Neutrophil (primary cell): ENCODE results near the gene PRLH.

Source experiments
- H3K27ac ChIP-seq: fragments of 200-600 bp; sonication (generic); 2 replicates; pipeline ENCODE4 v1.5.1; 2016; ENCODE audit warnings: mild to moderate bottlenecking, moderate library complexity
- H3K27me3 ChIP-seq: fragments of 200-600 bp; sonication (generic); 2 replicates; pipeline ENCODE4 v1.6.0; 2016; ENCODE audit warnings: mild to moderate bottlenecking
- H3K36me3 ChIP-seq: fragments of 200-600 bp; sonication (generic); 2 replicates; pipeline ENCODE4 v1.5.1; 2017
- H3K4me1 ChIP-seq, 2 experiments: fragments of 200-600 bp in 1 of 2; sonication (generic) in 1 of 2; 1 replicate in 1 of 2; 2 replicates in 1 of 2; pipeline versions ENCODE4 v1.5.1 to v1.6.1; 2013 to 2016; ENCODE audit warnings: low read depth in 1 of 2, low read length in 1 of 2, mild to moderate bottlenecking in 1 of 2, moderate library complexity in 1 of 2; ENCODE audit not compliant: control insufficient read depth in 1 of 2, insufficient read depth in 1 of 2
- H3K4me3 ChIP-seq, 2 experiments: fragments of 200-600 bp in 1 of 2; sonication (generic) in 1 of 2; 1 replicate in 1 of 2; 2 replicates in 1 of 2; pipeline ENCODE4 v1.5.1; 2013 to 2016; ENCODE audit warnings: low read depth in 1 of 2, low read length in 1 of 2, mild to moderate bottlenecking in 1 of 2, moderate library complexity in 1 of 2
- H3K9me3 ChIP-seq: fragments of 200-600 bp; sonication (generic); 2 replicates; pipeline ENCODE4 v1.5.1; 2016
- TF ChIP-seq, protein P1 (sequence below): fragments of 200-600 bp; sonication (generic); IDR thresholded peaks from 2 replicates; pipeline ENCODE4 v1.5.1; 2016; ENCODE audit warnings: antibody characterized with exemption

Gene PRLH

DNA sequence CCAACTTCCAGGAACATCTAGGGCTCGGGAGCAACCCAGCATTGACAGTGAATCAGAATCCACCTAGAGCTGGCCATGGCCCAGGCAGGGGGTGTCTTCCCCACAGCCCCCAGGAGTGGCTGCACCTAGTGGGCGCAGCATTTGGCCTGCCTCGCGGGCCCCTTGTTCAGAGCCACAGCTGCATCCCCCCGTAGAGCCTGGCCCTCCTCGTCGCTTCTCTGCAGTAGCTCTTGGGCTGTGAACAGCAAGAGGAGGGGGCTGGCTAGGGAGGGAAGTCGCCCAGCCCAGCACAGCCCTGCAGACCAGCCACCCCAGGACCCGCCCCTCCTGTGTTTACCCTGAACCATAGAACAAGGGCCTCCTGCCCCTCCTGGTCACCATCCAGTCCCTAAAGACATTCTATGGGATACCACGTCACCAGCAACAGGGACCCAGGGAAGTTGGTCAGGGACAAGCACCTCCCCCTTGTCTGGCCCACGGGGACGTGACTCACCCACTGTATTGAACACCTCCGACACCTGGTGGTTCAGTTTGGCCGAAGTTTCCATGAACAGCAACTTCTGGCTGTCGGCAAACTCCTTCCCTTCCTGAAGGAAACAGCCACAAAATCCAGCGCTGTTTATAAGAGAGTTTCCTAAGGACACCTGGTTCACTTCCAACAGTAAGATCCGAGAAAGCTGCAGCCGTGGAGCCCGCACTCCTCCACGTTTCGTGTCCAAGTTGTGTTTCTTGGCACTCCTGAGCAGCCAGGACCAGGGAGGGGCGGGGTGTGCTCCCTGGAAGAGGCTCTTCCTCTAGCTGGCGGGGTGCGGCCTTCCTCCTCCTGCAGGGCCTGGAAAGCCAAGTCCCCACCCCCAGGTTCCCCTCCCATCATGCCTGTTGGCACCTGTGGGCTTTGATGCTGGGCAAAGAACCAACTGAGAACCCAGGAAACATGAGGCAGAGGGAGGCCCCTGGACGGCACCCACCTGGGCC is 8.8 kb downstream of the PRLH start:
- H3K27ac ChIP-seq: no peak overlapping the region
- no peaks in the 10 kb centered on the region for H3K36me3 ChIP-seq
- no peak overlapping the region for H3K4me3 ChIP-seq

DNA sequence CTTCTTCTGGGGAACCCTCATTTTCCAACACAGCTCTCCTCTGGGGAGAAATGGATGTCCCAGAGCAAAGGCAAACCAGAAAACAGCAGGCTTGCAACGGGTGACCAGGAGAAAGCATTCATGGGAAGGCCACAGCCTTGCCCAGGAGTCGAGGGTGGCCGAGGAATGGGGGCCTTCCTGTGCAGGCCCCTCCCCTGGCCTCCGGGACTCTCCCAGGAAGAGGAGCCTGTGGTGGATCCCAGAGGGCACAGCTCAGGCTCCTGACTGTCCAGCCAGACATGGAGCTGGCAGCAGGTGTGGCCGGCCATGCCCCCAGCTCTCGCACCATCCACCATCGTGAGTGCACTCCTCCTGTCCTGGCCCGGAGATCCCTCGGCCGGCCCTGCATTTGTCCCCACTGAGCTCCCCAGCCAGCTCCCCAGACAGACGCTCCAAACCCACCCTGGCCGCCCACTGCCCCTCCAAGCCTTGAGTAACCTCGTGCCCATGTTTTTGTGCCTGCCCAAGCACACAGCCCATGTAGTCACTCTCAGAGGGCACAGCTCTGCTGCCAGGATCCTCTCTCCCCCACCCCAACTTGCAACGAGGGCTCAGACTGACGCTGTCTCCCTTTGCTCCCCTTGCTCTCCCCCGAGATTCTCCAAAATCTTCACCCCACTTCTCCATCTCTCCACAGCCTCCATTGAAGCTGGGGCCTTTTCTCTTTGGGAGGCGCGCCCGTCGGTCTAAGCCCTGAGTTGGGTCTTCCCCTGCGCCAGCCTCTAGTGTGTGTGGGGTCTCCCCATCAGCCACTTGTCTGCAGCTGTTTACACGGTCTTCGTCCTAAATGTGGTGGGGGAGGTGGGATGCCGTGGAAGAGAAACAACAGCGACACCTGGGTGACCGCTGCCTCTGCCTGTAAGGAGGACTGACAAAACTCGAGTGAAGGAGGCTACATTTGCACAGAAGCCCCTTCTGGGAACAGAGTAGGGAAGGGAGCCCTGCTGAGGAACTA is 9.8 kb downstream of the PRLH start:
- Histone ChIP-seq H3K27ac (no peak overlapping the region), H3K36me3 (no peaks in the 10 kb centered on the region), H3K9me3 (no peaks in the 10 kb centered on the region), H3K4me1 (no peaks in the 10 kb centered on the region), H3K4me3 (no peak overlapping the region), H3K27me3 (no peaks in the 10 kb centered on the region)
- TF ChIP-seq, protein P1, sequence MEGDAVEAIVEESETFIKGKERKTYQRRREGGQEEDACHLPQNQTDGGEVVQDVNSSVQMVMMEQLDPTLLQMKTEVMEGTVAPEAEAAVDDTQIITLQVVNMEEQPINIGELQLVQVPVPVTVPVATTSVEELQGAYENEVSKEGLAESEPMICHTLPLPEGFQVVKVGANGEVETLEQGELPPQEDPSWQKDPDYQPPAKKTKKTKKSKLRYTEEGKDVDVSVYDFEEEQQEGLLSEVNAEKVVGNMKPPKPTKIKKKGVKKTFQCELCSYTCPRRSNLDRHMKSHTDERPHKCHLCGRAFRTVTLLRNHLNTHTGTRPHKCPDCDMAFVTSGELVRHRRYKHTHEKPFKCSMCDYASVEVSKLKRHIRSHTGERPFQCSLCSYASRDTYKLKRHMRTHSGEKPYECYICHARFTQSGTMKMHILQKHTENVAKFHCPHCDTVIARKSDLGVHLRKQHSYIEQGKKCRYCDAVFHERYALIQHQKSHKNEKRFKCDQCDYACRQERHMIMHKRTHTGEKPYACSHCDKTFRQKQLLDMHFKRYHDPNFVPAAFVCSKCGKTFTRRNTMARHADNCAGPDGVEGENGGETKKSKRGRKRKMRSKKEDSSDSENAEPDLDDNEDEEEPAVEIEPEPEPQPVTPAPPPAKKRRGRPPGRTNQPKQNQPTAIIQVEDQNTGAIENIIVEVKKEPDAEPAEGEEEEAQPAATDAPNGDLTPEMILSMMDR: no peak

More for the DNA sequence above, 8.8 kb downstream of the PRLH start:
- TF ChIP-seq, protein P1: no peak
- H3K4me1 ChIP-seq: no peaks in the 10 kb centered on the region
- H3K9me3 ChIP-seq: no peaks in the 10 kb centered on the region
- peaks cover 4% of the 10 kb centered on the region for H3K27me3 ChIP-seq

DNA sequence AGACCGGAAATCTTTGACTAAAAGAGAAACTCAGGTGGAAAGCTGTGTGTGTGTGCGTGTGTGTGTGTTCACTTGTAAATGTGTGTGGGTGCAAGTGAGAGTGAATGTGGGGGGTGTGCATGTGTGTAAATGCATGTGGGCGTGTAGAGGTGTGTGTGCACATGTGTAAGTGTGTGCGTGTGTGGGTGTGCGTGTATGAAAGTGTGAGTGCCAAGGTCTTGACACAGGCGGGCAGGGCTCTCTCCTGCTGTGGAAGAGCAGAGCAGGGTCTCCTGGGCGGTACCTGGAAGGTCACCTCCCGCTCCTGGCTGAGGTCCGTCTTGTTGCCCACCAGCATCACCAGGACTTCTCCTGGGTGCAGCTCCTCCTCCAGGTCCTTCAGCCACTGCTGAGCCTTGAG is 10.6 kb downstream of the PRLH start:
- no peaks in the 10 kb centered on the region for H3K4me1 ChIP-seq
- TF ChIP-seq, protein P1: no peak

DNA sequence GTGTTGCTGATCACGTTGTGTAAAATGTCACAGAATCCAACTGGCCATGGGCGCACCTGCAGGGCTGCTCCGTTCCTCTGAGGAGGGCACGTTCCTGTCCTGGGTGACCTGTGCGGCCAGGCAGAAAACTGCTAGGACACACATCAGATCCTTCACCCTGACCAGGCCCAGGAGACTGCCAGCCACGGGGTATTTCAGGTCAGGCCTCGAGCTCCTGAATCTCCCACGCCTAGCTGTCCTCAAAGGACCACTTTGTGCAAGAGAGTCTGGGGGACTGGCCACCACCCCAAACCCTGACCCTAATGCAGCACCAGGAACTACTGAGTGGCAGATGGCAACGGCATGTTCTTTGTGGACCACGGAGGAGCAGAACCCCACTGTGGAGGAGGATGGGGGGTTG is 11.1 kb downstream of the PRLH start:
- TF ChIP-seq, protein P1: no peak
- Histone ChIP-seq H3K27me3 (peaks cover 5% of the 10 kb centered on the region), H3K9me3 (no peaks in the 10 kb centered on the region), H3K4me1 (no peaks in the 10 kb centered on the region), H3K27ac (no peak overlapping the region), H3K4me3 (no peak overlapping the region), H3K36me3 (no peaks in the 10 kb centered on the region)

More for the DNA sequence above, 10.6 kb downstream of the PRLH start:
- H3K27ac ChIP-seq: no peak overlapping the region
- no peak overlapping the region for H3K4me3 ChIP-seq
- no peaks in the 10 kb centered on the region for H3K9me3 ChIP-seq
- H3K27me3 ChIP-seq: peaks cover 5% of the 10 kb centered on the region
- H3K36me3 ChIP-seq: no peaks in the 10 kb centered on the region
